Sigmoid colon (tissue), 4 donors: ENCODE data around the gene UVRAG.

Source experiments
- CTCF ChIP-seq, 4 experiments: fragments of 450-650 bp in 3 of 4; fragments of 200-600 bp in 1 of 4; IDR thresholded peaks; one replicate each; pipeline ENCODE4 v1.5.1; 2016 to 2019; ENCODE audit warnings: antibody characterized with exemption in 4 of 4, mild to moderate bottlenecking in 3 of 4, moderate library complexity in 2 of 4
- EP300 ChIP-seq, 4 donors: sonication (generic); formaldehyde crosslinking; IDR thresholded peaks; one replicate each; pipeline ENCODE4 v1.6.1; 2017; ENCODE audit warnings: antibody characterized with exemption in 4 of 4
- POLR2A ChIP-seq, 2 donors: fragments of 450-650 bp; IDR thresholded peaks; one replicate each; pipeline ENCODE4 v1.6.1; 2016; ENCODE audit warnings: antibody characterized with exemption in 2 of 2, mild to moderate bottlenecking in 2 of 2, moderate library complexity in 2 of 2
- POLR2AphosphoS5 ChIP-seq, 4 donors: sonication (generic); formaldehyde crosslinking; IDR thresholded peaks; one replicate each; pipeline ENCODE4 v1.6.1; 2017; ENCODE audit warnings: antibody characterized with exemption in 4 of 4

GRCh38 chr11:75898871-75899270, 83.9 kb downstream of the UVRAG start:
- TF ChIP-seq CTCF (IDR thresholded peaks at IDR 0.05) (no peak), EP300 (IDR thresholded peaks at IDR 0.05) (no peak), POLR2AphosphoS5 (IDR thresholded peaks at IDR 0.05) (no peak), POLR2A (IDR thresholded peaks at IDR 0.05) (no peak)
